HG03135 (cell line): ENCODE results near the gene ORAI1.
"Not testable (repeated sequence)": the region's sequence is repeated elsewhere in the genome, so short reads cannot be mapped to it uniquely, and the experiment has no call there.

Experiments used
- ATAC-seq: cut with Tn5 transposase; IDR thresholded peaks from one replicate; pipeline ENCODE4 v1.9.1; 2021; ENCODE audit warnings: mild to moderate bottlenecking, moderate library complexity; ENCODE audit not compliant: unreplicated experiment

ORAI1 gene

GRCh38 chr12:121641343-121641630, 15.0 kb downstream of the ORAI1 start:
- ATAC-seq = no peak

GRCh38 chr12:121648458-121649028, 22.2 kb downstream of the ORAI1 start:
- no peak for ATAC-seq

- ATAC-seq = no peak
These were observed 23.0 kb downstream of the ORAI1 start for GRCh38 chr12:121649322-121649721.

- no peak for ATAC-seq
These were observed 23.6 kb downstream of the ORAI1 start for GRCh38 chr12:121649819-121650353.

- ATAC-seq = no peak
These were observed 25.0 kb downstream of the ORAI1 start for GRCh38 chr12:121651320-121651719.

- ATAC-seq = no peak
These were observed 26.6 kb downstream of the ORAI1 start for GRCh38 chr12:121652767-121653497.

GRCh38 chr12:121653999-121654398, 27.7 kb downstream of the ORAI1 start:
- ATAC-seq = no peak

GRCh38 chr12:121656122-121656521, 29.8 kb downstream of the ORAI1 start:
- no peak for ATAC-seq

GRCh38 chr12:121657305-121658008, 31.1 kb downstream of the ORAI1 start:
- no peak for ATAC-seq

- ATAC-seq = not testable (repeated sequence)
These were observed 35.2 kb downstream of the ORAI1 start for GRCh38 chr12:121661353-121662105.

GRCh38 chr12:121663610-121663929, 37.2 kb downstream of the ORAI1 start:
- ATAC-seq = no peak

- not testable (repeated sequence) for ATAC-seq
These were observed 40.5 kb downstream of the ORAI1 start for GRCh38 chr12:121666829-121667228.

- no peak for ATAC-seq
These were observed 42.6 kb downstream of the ORAI1 start for GRCh38 chr12:121668750-121669520.

- ATAC-seq = no peak
These were observed 43.2 kb downstream of the ORAI1 start, which contains the start of gene MORN3 for GRCh38 chr12:121669521-121669900. Gene MORN3, minus strand, starts transcription at chr12:121669654. Its CDS starts 171 bp downstream, at chr12:121669483.

GRCh38 chr12:121673013-121673511, 46.7 kb downstream of the ORAI1 start:
- no peak for ATAC-seq

GRCh38 chr12:121676190-121676589, 49.9 kb downstream of the ORAI1 start:
- ATAC-seq = no peak

GRCh38 chr12:121678305-121678704, 52.0 kb downstream of the ORAI1 start:
- no peak for ATAC-seq

- no peak for ATAC-seq
These were observed 52.5 kb downstream of the ORAI1 start for GRCh38 chr12:121678716-121679300.

GRCh38 chr12:121679661-121680197, 53.4 kb downstream of the ORAI1 start:
- ATAC-seq = not testable (repeated sequence)

- ATAC-seq = no peak
These were observed 62.6 kb downstream of the ORAI1 start for GRCh38 chr12:121688966-121689365.
